Fibroblast of lung (primary cell): ENCODE results near the gene COLEC11. TPM values are rescaled to one million over a fixed set of nuclear protein-coding genes. Genes with fewer than 3 reads are reported as not detected.

Experiments used
- DNase-seq, 2 donors: peaks; one replicate each; pipeline versions ENCODE4 v3.0.0 to v3.0.0-alpha.2; 2010; ENCODE audit warnings: low read depth in 2 of 2
- H2AFZ ChIP-seq: 2 replicates; pipeline ENCODE4 v1.5.1; 2012; ENCODE audit warnings: low read length, control low read depth, inconsistent platforms
- H3K27ac ChIP-seq: 2 replicates; pipeline ENCODE4 v1.5.1; 2011; ENCODE audit warnings: low read length, control low read depth; ENCODE audit not compliant: insufficient read depth
- H3K27me3 ChIP-seq: 2 replicates; pipeline ENCODE4 v1.5.1; 2011; ENCODE audit warnings: mild to moderate bottlenecking, low read length; ENCODE audit not compliant: control insufficient read depth, insufficient read depth
- H3K36me3 ChIP-seq: 2 replicates; pipeline ENCODE4 v1.5.1; 2011; ENCODE audit warnings: low read length; ENCODE audit not compliant: control insufficient read depth, insufficient read depth
- H3K4me1 ChIP-seq: 2 replicates; pipeline ENCODE4 v1.5.1; 2011; ENCODE audit warnings: low read length; ENCODE audit not compliant: control insufficient read depth, insufficient read depth; ENCODE audit errors: extremely low read depth
- H3K4me2 ChIP-seq: 2 replicates; pipeline ENCODE4 v1.5.1; 2011; ENCODE audit warnings: low read length, control low read depth; ENCODE audit not compliant: insufficient read depth; ENCODE audit errors: extremely low read depth
- H3K4me3 ChIP-seq, 4 experiments: fragments of 200-600 bp in 1 of 4; sonication (generic) in 1 of 4; replicated peaks in 1 of 4; 2 replicates each; pipeline ENCODE4 v1.5.1; 2011 to 2016; ENCODE audit warnings: low read length in 4 of 4, low read depth in 3 of 4, mild to moderate bottlenecking in 3 of 4, control low read depth in 2 of 4, inconsistent platforms in 1 of 4, mixed read lengths in 1 of 4; ENCODE audit not compliant: insufficient read depth in 1 of 4; ENCODE audit errors: control extremely low read depth in 1 of 4
- H3K79me2 ChIP-seq: 2 replicates; pipeline ENCODE4 v1.5.1; 2012; ENCODE audit warnings: mild to moderate bottlenecking, low read length, inconsistent platforms; ENCODE audit not compliant: control insufficient read depth, insufficient read depth
- H3K9ac ChIP-seq: 2 replicates; pipeline ENCODE4 v1.5.1; 2011; ENCODE audit warnings: mild to moderate bottlenecking, low read length, control low read depth; ENCODE audit not compliant: insufficient read depth
- H3K9me3 ChIP-seq: 2 replicates; pipeline ENCODE4 v1.5.1; 2012; ENCODE audit warnings: low read depth, low read length; ENCODE audit not compliant: control insufficient read depth, insufficient read depth
- H4K20me1 ChIP-seq: 2 replicates; pipeline ENCODE4 v1.5.1; 2011; ENCODE audit warnings: low read length; ENCODE audit not compliant: control insufficient read depth, insufficient read depth; ENCODE audit errors: extremely low read depth
- EZH2 ChIP-seq: IDR thresholded peaks from 2 replicates; pipeline ENCODE4 v1.5.1; 2012; ENCODE audit warnings: low read length, control low read depth, mild to moderate bottlenecking; ENCODE audit errors: missing control alignments
- polyA plus RNA-seq, 2 donors: library from polyadenylated mRNA; depleted of rRNA in 1 of 2; stranded (reverse) in 1 of 2; unstranded in 1 of 2; fragments of >200 nt; gene quantifications; 2 replicates each; pipeline ENCODE4 v1.2.1, GENCODE V29; 2011 to 2012; ENCODE audit warnings: missing spikeins in 1 of 2
- total RNA-seq: library from RNA; depleted of rRNA; stranded (reverse); fragments of >200 nt; gene quantifications from 2 replicates; pipeline ENCODE4 v1.2.1, GENCODE V29; 2014
- TF ChIP-seq, protein P1 (sequence below), 2 donors: IDR thresholded peaks in 1 of 2; conservative IDR thresholded peaks in 1 of 2; 1 replicate in 1 of 2; 2 replicates in 1 of 2; pipeline ENCODE4 v1.5.1; 2011 to 2012; ENCODE audit warnings: low read length in 2 of 2, control low read depth in 1 of 2, inconsistent platforms in 1 of 2, low read depth in 1 of 2, mild to moderate bottlenecking in 1 of 2

Gene COLEC11
- total and polyA plus RNA-seq, 2 donors (not counting 1 experiment from before 2014, with no cell fraction given) = 0.30 to 0.83 TPM

DNA sequence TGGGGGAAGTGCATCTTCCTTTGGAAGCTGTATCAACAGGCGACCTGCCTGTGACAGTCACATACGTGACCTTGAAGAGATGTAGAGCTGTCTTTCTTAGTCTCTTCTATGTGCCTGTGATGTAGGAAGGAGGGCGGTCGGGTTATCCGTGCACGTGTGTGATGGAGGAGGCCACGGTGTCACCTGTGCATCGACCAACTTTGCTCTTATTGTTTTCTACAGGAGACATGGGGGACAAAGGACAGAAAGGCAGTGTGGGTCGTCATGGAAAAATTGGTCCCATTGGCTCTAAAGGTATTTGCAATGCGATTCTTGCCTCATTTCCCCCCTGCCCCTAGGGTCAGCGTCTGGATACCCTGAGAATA, 42.4 kb downstream of the COLEC11 start:
- no peak overlapping the region for H3K27ac ChIP-seq
- no peaks in the 10 kb centered on the region for H3K27me3 ChIP-seq
- H3K4me3 ChIP-seq = no peak overlapping the region
- no peak overlapping the region for H3K9ac ChIP-seq
- H3K79me2 ChIP-seq = no peaks in the 10 kb centered on the region
- no peaks in the 10 kb centered on the region for H3K4me1 ChIP-seq
- DNase-seq = no peak
- TF ChIP-seq, protein P1, sequence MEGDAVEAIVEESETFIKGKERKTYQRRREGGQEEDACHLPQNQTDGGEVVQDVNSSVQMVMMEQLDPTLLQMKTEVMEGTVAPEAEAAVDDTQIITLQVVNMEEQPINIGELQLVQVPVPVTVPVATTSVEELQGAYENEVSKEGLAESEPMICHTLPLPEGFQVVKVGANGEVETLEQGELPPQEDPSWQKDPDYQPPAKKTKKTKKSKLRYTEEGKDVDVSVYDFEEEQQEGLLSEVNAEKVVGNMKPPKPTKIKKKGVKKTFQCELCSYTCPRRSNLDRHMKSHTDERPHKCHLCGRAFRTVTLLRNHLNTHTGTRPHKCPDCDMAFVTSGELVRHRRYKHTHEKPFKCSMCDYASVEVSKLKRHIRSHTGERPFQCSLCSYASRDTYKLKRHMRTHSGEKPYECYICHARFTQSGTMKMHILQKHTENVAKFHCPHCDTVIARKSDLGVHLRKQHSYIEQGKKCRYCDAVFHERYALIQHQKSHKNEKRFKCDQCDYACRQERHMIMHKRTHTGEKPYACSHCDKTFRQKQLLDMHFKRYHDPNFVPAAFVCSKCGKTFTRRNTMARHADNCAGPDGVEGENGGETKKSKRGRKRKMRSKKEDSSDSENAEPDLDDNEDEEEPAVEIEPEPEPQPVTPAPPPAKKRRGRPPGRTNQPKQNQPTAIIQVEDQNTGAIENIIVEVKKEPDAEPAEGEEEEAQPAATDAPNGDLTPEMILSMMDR (conservative IDR thresholded peaks at IDR 0.05 in 1 of 2, IDR thresholded peaks at IDR 0.05 in 1 of 2; ENCODE audit: low read depth in 1 of 2, low read length in 2 of 2) = no peak
- no peak for TF ChIP-seq EZH2
- H4K20me1 ChIP-seq = no peaks in the 10 kb centered on the region
- no peaks in the 10 kb centered on the region for H3K36me3 ChIP-seq
- H3K9me3 ChIP-seq = no peaks in the 10 kb centered on the region
- H2AFZ ChIP-seq = no peak overlapping the region
- H3K4me2 ChIP-seq = no peak overlapping the region

DNA sequence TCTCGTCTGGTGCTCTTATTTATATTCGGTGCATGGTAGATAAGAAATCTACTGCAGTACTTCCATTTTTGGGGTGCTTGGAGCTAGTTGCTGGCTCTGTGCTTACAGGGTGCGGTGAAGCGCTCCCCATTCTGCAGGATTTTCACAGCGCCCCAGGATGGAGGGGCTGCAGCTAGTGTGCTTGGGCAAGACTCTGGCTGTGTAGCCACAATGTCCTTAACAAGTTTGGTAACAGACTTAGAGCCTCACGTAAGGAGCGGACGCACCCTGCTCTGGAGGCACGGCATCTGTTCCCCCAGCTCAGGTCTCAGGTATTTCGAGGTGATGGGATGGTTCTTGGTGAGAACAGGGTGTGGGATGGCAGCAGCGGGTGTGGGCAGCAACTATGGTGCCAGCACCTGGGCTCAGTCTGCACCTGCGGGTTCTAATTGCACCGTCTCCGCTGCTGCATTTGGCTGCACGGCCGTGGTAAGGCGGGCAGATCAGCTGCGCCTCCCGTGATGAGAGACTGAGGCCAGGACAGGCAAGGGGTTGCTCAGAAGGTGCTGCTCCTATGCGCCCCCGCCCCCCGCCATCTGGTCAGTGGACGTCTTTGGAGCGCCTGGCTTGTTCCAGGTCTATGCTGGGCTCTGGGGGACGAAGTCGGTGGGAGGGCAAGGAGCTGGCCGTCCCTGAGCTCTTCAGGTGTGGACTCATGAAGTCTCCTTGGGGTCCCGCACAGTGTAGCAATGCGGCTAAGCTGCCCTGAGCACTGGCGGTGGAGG, 43.0 kb downstream of the COLEC11 start:
- no peak overlapping the region for H3K27ac ChIP-seq
- H3K9me3 ChIP-seq = no peaks in the 10 kb centered on the region
- DNase-seq = no peak
- H3K4me1 ChIP-seq = no peaks in the 10 kb centered on the region
- H3K36me3 ChIP-seq = no peaks in the 10 kb centered on the region
- H4K20me1 ChIP-seq = no peaks in the 10 kb centered on the region
- no peaks in the 10 kb centered on the region for H3K27me3 ChIP-seq
- TF ChIP-seq, protein P1 (conservative IDR thresholded peaks at IDR 0.05 in 1 of 2, IDR thresholded peaks at IDR 0.05 in 1 of 2; ENCODE audit: low read depth in 1 of 2, low read length in 2 of 2) = no peak
- TF ChIP-seq EZH2 = no peak
- H2AFZ ChIP-seq = no peak overlapping the region
- H3K79me2 ChIP-seq = no peaks in the 10 kb centered on the region
- H3K4me3 ChIP-seq = no peak overlapping the region
- H3K9ac ChIP-seq = no peak overlapping the region
- no peak overlapping the region for H3K4me2 ChIP-seq

DNA sequence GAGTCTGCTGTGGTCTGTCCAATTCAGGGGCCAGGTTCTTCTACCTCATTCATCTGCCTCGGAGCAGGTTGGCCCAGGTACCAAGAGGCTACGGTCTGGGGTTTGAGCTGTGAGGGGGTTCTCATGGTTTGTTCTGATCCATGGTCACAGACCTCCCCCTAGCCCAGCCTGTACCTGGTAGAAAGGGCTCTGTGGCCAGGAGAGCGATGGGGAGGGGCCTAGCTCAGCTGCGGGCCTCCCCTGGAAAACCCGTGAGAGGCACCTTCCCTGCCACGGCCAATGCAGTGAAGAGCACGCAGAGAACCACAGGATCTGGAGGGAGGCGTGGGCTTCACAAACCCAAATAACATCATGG, 43.5 kb downstream of the COLEC11 start:
- Histone ChIP-seq H3K4me2 (no peak overlapping the region), H3K4me1 (no peaks in the 10 kb centered on the region), H3K79me2 (no peaks in the 10 kb centered on the region), H3K4me3 (no peak overlapping the region), H3K9ac (no peak overlapping the region), H3K27ac (no peak overlapping the region), H3K36me3 (no peaks in the 10 kb centered on the region), H2AFZ (no peak overlapping the region), H3K27me3 (no peaks in the 10 kb centered on the region), H3K9me3 (no peaks in the 10 kb centered on the region), H4K20me1 (no peaks in the 10 kb centered on the region)
- DNase-seq = no peak
- no peak for TF ChIP-seq EZH2
